Psoas muscle (tissue), 8 donors: ENCODE results near the gene RBBP8NL. TPM values are rescaled to one million over a fixed set of nuclear protein-coding genes. Genes with fewer than 3 reads are reported as not detected.

Experiments used
- ATAC-seq, 4 donors: fragments of 200-7000 bp; cut with Tn5 transposase; one replicate each; pipeline ENCODE4 v1.9.1; 2020; ENCODE audit warnings: moderate library complexity in 3 of 4, mild to moderate bottlenecking in 2 of 4
- DNase-seq, 2 donors: peaks; one replicate each; pipeline ENCODE4 v3.0.0-alpha.2; 2020
- H3K27ac ChIP-seq: fragments of 200-600 bp; one replicate; pipeline ENCODE4 v1.8.0; 2022
- H3K27me3 ChIP-seq, 3 donors: fragments of 200-600 bp in 1 of 3; one replicate each; pipeline versions ENCODE4 v1.6.1 to v1.8.0; 2013 to 2022; ENCODE audit warnings: low read length in 2 of 3, mild to moderate bottlenecking in 2 of 3, moderate library complexity in 1 of 3; ENCODE audit not compliant: insufficient read depth in 3 of 3
- H3K36me3 ChIP-seq, 2 donors: fragments of 200-600 bp in 1 of 2; one replicate each; pipeline versions ENCODE4 v1.6.1 to v1.8.0; 2013 to 2022; ENCODE audit warnings: low read depth in 1 of 2, mild to moderate bottlenecking in 1 of 2, moderate library complexity in 1 of 2; ENCODE audit not compliant: insufficient read depth in 1 of 2
- H3K4me1 ChIP-seq: fragments of 200-600 bp; one replicate; pipeline ENCODE4 v1.8.0; 2022
- H3K4me3 ChIP-seq: fragments of 200-600 bp; one replicate; pipeline ENCODE4 v1.8.0; 2022; ENCODE audit warnings: mild to moderate bottlenecking
- H3K9me3 ChIP-seq: fragments of 200-600 bp; one replicate; pipeline ENCODE4 v1.8.0; 2022
- WGBS, 3 donors: extraction: QIAGEN DNeasy Blood & Tissue Kit; methylation state at CpG; one replicate each; pipeline versions ENCODE4 v1.1.6 to v1.1.7; 2013; 5-methylcytosine and 5-hydroxymethylcytosine counted together
- intact Hi-C, 2 donors: fragments of 100-400 bp; cut with DNase I; formaldehyde crosslinking; loops; one replicate each; pipeline versions ENCODE4 v1.11.0 to v1.14.2; 2022
- polyA plus RNA-seq, 3 donors: library from polyadenylated mRNA; stranded (reverse); fragments of 200-250 nt; gene quantifications; one replicate each; pipeline ENCODE4 v1.2.3, GENCODE V29; 2013
- total RNA-seq, 4 donors: library from RNA; stranded (reverse); fragmentation: NEBNext Ultra II Directional in 2 of 4; extraction: Animal tissue kit (Norgen Biotek cat#: 25700) in 2 of 4; gene quantifications; one replicate each; pipeline versions ENCODE4 v1.2.1 to v1.2.4, GENCODE V29; 2021 to 2023
- TF ChIP-seq, protein P1 (sequence below): fragments of 200-600 bp; IDR thresholded peaks from one replicate; pipeline ENCODE4 v1.8.0; 2022; ENCODE audit warnings: antibody characterized with exemption
- donor health status: healthy with polysubstance abuse.
- donor health status: DM: no; HTN: no; CAD: no; lungs with moderate emphysema.
- donor health status: Bipolar disorder and iron deficiency.
- donor health status: healthy.
- donor health status: DM: yes; HTN: yes; CAD: no.
- donor health status: DM: no; HTN: no; CAD: no.
- donor health status: DM: no; HTN: no; CAD: no.
- donor health status: DM: yes; HTN: yes; CAD: no.

RBBP8NL gene
- total and polyA plus RNA-seq, 7 donors = 0.03 to 0.08 TPM; not detected in 5

DNA sequence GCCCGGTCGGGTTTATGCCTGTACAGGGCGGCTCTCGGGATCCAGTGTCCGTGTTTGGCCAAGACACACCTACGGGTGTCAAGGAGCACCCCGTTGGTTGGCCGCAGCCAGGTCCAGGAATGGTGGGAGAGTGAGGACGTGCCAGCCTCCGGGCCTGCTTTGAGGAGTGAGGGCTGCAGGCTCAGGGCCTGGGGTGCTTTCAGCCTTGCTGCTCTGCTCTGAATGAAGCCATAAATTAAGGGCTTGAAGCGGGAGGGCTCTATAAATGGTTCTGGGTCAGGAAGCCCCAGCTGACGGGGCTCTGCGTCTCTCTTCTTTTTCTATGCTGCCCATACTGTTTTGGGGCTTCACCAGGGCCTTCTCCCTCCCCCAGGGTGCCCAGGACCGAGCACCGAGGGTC is 33.3 kb upstream of the RBBP8NL start:
- ATAC-seq = no peak
- no peak overlapping the region for H3K4me3 ChIP-seq
- TF ChIP-seq, protein P1, sequence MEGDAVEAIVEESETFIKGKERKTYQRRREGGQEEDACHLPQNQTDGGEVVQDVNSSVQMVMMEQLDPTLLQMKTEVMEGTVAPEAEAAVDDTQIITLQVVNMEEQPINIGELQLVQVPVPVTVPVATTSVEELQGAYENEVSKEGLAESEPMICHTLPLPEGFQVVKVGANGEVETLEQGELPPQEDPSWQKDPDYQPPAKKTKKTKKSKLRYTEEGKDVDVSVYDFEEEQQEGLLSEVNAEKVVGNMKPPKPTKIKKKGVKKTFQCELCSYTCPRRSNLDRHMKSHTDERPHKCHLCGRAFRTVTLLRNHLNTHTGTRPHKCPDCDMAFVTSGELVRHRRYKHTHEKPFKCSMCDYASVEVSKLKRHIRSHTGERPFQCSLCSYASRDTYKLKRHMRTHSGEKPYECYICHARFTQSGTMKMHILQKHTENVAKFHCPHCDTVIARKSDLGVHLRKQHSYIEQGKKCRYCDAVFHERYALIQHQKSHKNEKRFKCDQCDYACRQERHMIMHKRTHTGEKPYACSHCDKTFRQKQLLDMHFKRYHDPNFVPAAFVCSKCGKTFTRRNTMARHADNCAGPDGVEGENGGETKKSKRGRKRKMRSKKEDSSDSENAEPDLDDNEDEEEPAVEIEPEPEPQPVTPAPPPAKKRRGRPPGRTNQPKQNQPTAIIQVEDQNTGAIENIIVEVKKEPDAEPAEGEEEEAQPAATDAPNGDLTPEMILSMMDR = no peak
- WGBS, 3 donors = 72 to 76% (median 74%) methylated on average over 15 of the region's 15 CpGs
- H3K9me3 ChIP-seq = no peaks in the 10 kb centered on the region
- intact Hi-C loops = no loop called here
- H3K27ac ChIP-seq = no peak overlapping the region
- no peaks in the 10 kb centered on the region for H3K36me3 ChIP-seq
- H3K27me3 ChIP-seq = peaks cover 0 to 24% (median under 1%) of the 10 kb centered on the region in 3 donors
- no peak for DNase-seq
- H3K4me1 ChIP-seq = no peaks in the 10 kb centered on the region

DNA sequence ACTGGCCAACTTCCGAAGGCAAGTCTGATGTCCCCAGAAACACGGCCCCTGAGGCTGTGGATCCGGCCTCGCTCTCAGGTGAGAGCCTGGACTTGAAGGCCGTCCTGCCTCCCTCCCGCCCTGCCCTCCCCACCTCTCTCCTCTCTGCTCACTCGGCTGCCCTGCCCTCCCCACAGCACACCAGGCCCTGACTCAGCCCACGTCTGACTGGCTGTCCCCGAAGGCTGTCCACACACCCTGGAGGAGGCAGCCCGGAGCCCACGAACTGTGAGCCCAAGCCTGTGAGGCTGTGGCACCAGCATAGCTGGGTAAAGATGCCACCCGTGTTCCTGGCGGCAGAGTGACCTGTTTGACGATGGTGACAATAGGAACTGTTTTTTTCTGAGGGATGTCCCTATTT is 32.1 kb upstream of the RBBP8NL start:
- intact Hi-C loops = no loop called here

DNA sequence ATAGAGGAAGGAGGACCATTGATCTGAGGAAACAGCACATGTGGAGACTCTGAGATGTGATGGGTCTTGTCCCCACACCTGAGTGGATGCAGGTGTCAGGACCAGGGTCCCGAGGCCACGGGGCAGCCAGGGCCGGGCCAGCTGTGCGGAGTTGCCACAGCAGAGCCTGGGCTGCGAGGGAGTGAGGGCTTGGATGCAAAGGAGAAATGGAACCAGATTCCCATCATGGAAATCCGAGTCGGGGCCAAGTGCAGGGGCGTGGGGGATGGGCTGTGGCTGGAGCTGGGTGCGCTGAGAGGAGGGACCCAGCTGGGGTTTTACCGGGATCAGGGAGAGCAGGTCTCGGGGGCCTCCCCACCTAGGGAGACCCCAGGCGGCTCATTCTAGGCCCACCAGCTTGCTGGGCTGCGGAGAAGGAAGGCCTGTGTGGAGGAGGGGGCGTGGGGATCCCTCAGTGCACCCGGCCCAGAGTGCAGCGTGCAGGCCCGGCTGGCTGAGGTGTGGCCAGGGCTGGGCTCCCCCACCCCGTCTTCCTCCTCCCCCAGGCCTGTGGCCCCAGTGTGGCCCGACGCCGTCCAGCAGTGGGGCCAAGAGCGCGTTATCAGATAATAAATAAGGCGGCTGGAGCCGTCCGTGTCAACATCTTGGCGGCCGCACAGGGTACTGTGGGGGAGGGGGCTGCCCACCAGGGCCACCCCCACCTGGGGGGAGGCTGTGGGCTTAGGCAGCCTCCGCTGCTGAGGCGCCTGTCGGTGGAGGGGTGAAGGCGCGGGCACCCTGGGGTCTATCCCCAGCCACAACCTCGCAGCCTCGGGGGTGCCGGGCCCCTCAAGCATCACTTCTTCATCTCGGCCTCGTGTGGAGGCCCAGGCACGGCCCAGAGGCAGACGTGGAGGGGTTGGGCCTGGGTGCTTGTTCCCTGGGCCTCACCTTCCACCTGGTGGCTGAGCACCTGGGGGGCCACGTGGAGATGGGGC is 31.2 kb upstream of the RBBP8NL start:
- WGBS, 3 donors = 49 to 57% (median 51%) methylated on average over 32 to 41 of the region's 41 CpGs
- Histone ChIP-seq H3K9me3 (no peaks in the 10 kb centered on the region), H3K27ac (no peak overlapping the region), H3K4me3 (no peak overlapping the region), H3K4me1 (no peaks in the 10 kb centered on the region), H3K36me3 (no peaks in the 10 kb centered on the region), H3K27me3 (peaks cover 0 to 31% (median 5%) of the 10 kb centered on the region in 3 donors)
- intact Hi-C loops = no loop called here
- no peak for ATAC-seq
- TF ChIP-seq, protein P1 = no peak
- no peak for DNase-seq

More for the DNA sequence above, 32.1 kb upstream of the RBBP8NL start:
- no peak overlapping the region for H3K27ac ChIP-seq
- H3K27me3 ChIP-seq = peaks cover 0 to 28% (median 3%) of the 10 kb centered on the region in 3 donors
- no peak for DNase-seq
- H3K36me3 ChIP-seq = no peaks in the 10 kb centered on the region
- H3K4me3 ChIP-seq = no peak overlapping the region
- TF ChIP-seq, protein P1 = no peak
- 58 to 73% (median 66%) methylated on average over 11 to 14 of the region's 14 CpGs for WGBS, 3 donors
- ATAC-seq = no peak
- no peaks in the 10 kb centered on the region for H3K9me3 ChIP-seq
- no peaks in the 10 kb centered on the region for H3K4me1 ChIP-seq

DNA sequence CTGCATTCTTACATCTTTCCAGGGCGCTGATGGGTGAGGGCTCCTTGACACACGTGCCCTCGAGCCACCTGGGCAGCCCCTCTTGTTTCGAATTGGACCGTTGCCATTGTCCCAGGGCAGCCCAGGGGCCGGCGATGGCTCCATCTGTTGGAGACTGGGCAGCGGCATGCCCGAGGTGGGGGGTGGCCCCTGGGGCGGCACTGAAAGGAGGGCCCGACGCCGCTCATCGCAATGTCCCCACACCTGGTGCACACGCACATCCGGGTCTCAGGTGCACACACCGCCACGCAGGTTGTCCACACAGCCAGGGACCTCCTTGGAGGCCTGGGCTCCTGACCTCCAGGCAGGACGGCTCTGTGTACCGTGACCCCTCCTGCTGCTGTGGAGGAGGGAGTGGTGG is 30.5 kb upstream of the RBBP8NL start:
- Histone ChIP-seq H3K4me1 (no peaks in the 10 kb centered on the region), H3K36me3 (no peaks in the 10 kb centered on the region), H3K9me3 (no peaks in the 10 kb centered on the region), H3K27ac (no peak overlapping the region), H3K27me3 (peaks cover 0 to 33% (median 5%) of the 10 kb centered on the region in 3 donors), H3K4me3 (no peak overlapping the region)
- no peak for DNase-seq
- TF ChIP-seq, protein P1 = no peak
- 73 to 82% (median 77%) methylated on average over 20 of the region's 20 CpGs for WGBS, 3 donors
- ATAC-seq = no peak
- intact Hi-C loops = no loop called here
